Prostate gland (tissue), 2 donors: ENCODE results near the gene BRDT. TPM values are rescaled to one million over a fixed set of nuclear protein-coding genes. Genes with fewer than 3 reads are reported as not detected.

ENCODE experiments used
- DNase-seq: peaks from one replicate; pipeline ENCODE4 v3.0.0-alpha.2; 2019; ENCODE audit warnings: low spot score
- H3K27ac ChIP-seq, 2 donors: fragments of 200-600 bp; sonication (generic); 2 replicates each; pipeline ENCODE4 v1.5.1; 2017 to 2019
- H3K27me3 ChIP-seq: fragments of 200-600 bp; sonication (generic); replicated peaks from 2 replicates; pipeline ENCODE4 v1.5.1; 2019; ENCODE audit not compliant: insufficient read depth
- H3K36me3 ChIP-seq, 2 donors: fragments of 200-600 bp; sonication (generic); 1 replicate in 1 of 2; 2 replicates in 1 of 2; pipeline versions ENCODE4 v1.5.1 to v1.8.1; 2017 to 2019
- H3K4me1 ChIP-seq: fragments of 200-600 bp; sonication (generic); replicated peaks from 2 replicates; pipeline ENCODE4 v1.5.1; 2019
- H3K4me3 ChIP-seq, 2 donors: fragments of 200-600 bp; sonication (generic); 2 replicates each; pipeline ENCODE4 v1.5.1; 2017 to 2019
- H3K9me3 ChIP-seq: fragments of 200-600 bp; sonication (generic); 2 replicates; pipeline ENCODE4 v1.5.1; 2017
- POLR2A ChIP-seq: fragments of 450-650 bp; IDR thresholded peaks from one replicate; pipeline ENCODE4 v1.6.1; 2016; ENCODE audit warnings: antibody characterized with exemption, mild to moderate bottlenecking
- POLR2AphosphoS5 ChIP-seq: sonication (generic); formaldehyde crosslinking; IDR thresholded peaks from one replicate; pipeline ENCODE4 v1.6.1; 2017; ENCODE audit warnings: antibody characterized with exemption
- WGBS: methylation state at CpG from one replicate; pipeline ENCODE4 v1.1.5; 2018; 5-methylcytosine and 5-hydroxymethylcytosine counted together
- intact Hi-C: fragments of 100-400 bp; cut with DNase I; formaldehyde crosslinking; loops from one replicate; pipeline ENCODE4 v1.14.2; 2022
- total RNA-seq, 2 donors: library from RNA; depleted of rRNA; stranded (reverse); fragments of >200 nt; gene quantifications; one replicate each; pipeline ENCODE4 v1.1.0, GENCODE V29; 2016
- TF ChIP-seq, protein P1 (sequence below), 4 experiments: fragments of 200-600 bp in 2 of 4; fragments of 450-650 bp in 2 of 4; sonication (generic) in 2 of 4; IDR thresholded peaks; 1 replicate in 3 of 4; 2 replicates in 1 of 4; pipeline ENCODE4 v1.5.1; 2016 to 2019; ENCODE audit warnings: antibody characterized with exemption in 4 of 4, mild to moderate bottlenecking in 2 of 4, moderate library complexity in 2 of 4

BRDT gene
- total RNA-seq, 2 donors from 2014 or later, result 16.2 TPM; not detected in 1

DNA sequence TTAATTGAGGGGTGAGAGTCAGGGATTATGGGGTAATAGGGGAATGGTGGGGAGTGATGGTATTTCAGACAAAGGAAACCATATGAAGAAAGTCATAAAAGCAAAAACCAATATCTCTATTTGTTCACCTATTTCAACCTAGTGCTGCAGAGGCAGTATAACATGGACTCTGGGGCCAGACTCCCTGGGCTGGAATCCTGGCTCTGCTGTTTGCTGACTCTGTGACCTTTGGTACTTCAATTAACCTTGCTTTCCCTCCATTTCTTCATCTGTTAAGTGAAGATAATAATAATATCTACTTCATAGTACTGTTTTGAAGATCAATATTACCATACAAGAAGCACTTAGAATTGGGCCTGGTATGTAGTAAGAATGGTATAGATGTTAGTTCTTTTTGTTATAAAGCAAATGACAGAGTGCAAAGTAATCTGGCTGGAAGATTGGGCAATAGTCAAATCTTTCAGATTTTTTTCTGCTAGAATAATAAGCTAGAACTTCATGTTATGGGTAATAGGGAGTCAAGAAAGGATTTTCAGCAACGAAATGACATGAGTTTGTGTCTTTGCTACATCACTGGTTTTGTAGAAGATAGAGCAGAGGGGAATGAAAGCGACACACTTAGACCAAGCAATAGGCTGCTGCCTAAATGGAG, 89.6 kb downstream of the BRDT start:
- Histone ChIP-seq H3K27me3 (no peaks in the 10 kb centered on the region), H3K9me3 (no peaks in the 10 kb centered on the region), H3K36me3 (no peaks in the 10 kb centered on the region), H3K27ac (no peak overlapping the region), H3K4me1 (no peaks in the 10 kb centered on the region), H3K4me3 (no peak overlapping the region)
- no peak for DNase-seq
- TF ChIP-seq POLR2A (no peak), POLR2AphosphoS5 (no peak)
- TF ChIP-seq, protein P1, sequence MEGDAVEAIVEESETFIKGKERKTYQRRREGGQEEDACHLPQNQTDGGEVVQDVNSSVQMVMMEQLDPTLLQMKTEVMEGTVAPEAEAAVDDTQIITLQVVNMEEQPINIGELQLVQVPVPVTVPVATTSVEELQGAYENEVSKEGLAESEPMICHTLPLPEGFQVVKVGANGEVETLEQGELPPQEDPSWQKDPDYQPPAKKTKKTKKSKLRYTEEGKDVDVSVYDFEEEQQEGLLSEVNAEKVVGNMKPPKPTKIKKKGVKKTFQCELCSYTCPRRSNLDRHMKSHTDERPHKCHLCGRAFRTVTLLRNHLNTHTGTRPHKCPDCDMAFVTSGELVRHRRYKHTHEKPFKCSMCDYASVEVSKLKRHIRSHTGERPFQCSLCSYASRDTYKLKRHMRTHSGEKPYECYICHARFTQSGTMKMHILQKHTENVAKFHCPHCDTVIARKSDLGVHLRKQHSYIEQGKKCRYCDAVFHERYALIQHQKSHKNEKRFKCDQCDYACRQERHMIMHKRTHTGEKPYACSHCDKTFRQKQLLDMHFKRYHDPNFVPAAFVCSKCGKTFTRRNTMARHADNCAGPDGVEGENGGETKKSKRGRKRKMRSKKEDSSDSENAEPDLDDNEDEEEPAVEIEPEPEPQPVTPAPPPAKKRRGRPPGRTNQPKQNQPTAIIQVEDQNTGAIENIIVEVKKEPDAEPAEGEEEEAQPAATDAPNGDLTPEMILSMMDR (IDR thresholded peaks at IDR 0.05), result no peak
- 92% methylated on average over 2 of the region's 2 CpGs for WGBS
- intact Hi-C loops, result no loop called here

DNA sequence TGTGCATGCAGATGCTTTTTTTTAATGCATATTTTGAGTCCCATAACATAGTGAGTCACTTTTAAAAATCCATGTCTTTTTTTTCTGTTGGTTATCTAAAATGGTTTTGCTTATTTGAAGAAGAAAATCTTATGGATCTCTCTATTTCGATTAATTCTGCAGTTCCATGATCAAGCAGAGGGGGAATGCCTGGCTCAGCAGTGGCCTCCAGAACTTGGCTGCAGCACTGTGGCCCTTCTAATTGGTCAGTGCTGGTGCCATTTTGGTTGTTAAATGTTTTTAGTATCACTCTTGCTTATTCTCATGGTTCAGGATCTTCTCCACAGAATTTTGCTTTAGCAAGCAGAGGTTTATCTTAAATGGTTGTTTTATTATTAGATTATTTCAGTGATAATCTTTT, 91.8 kb downstream of the BRDT start:
- Histone ChIP-seq H3K4me1 (no peaks in the 10 kb centered on the region), H3K36me3 (no peaks in the 10 kb centered on the region), H3K9me3 (no peaks in the 10 kb centered on the region), H3K4me3 (no peak overlapping the region), H3K27ac (no peak overlapping the region), H3K27me3 (no peaks in the 10 kb centered on the region)
- no peak for DNase-seq
- intact Hi-C loops, result no loop called here
- TF ChIP-seq POLR2AphosphoS5, result no peak
- TF ChIP-seq, protein P1 (IDR thresholded peaks at IDR 0.05), result no peak
- no peak for TF ChIP-seq POLR2A
- WGBS, result 79% methylated on average over 1 of the region's 1 CpG

- intact Hi-C loops, result no loop called here
- Histone ChIP-seq H3K27me3 (no peaks in the 10 kb centered on the region), H3K36me3 (no peaks in the 10 kb centered on the region), H3K9me3 (no peaks in the 10 kb centered on the region), H3K27ac (no peak overlapping the region), H3K4me1 (no peaks in the 10 kb centered on the region), H3K4me3 (no peak overlapping the region)
- WGBS, result 56% methylated on average over 5 of the region's 5 CpGs
- TF ChIP-seq, protein P1 (IDR thresholded peaks at IDR 0.05), result no peak
- TF ChIP-seq POLR2AphosphoS5, result no peak
- no peak for DNase-seq
Observed at GRCh38 chr1:92043621-92044020, 94.4 kb downstream of the BRDT start.

- Histone ChIP-seq H3K36me3 (no peaks in the 10 kb centered on the region), H3K4me1 (no peaks in the 10 kb centered on the region), H3K4me3 (no peak overlapping the region), H3K9me3 (no peaks in the 10 kb centered on the region), H3K27me3 (no peaks in the 10 kb centered on the region), H3K27ac (no peak overlapping the region)
- 92% methylated on average over 2 of the region's 2 CpGs for WGBS
- no peak for TF ChIP-seq POLR2AphosphoS5
- TF ChIP-seq, protein P1 (IDR thresholded peaks at IDR 0.05), result no peak
- no peak for TF ChIP-seq POLR2A
- intact Hi-C loops, result no loop called here
- DNase-seq, result no peak
Observed at GRCh38 chr1:92045766-92046495, 96.7 kb downstream of the BRDT start.

DNA sequence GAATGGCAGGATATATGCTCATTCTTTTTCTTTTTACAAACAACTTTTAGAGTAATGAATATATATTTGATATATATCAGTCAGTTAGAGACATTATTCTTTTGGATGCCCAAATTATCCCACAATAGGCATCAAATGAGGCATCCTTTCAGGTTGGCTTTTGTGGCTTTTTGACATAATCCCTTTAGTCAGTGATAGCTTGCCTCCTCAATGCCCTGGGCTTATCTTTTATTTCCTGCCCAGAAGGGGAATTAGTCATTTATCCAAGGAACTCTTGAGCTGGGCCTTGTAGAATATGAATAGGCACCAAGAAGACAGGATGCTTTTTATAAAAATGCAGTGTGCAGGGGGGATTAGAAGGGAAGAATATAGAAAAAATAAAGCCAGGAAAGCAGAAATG, 102.7 kb downstream of the BRDT start:
- no peaks in the 10 kb centered on the region for H3K27me3 ChIP-seq
- H3K36me3 ChIP-seq, result no peaks in the 10 kb centered on the region
- no peaks in the 10 kb centered on the region for H3K9me3 ChIP-seq
- no peaks in the 10 kb centered on the region for H3K4me1 ChIP-seq
- H3K4me3 ChIP-seq, result no peak overlapping the region
- TF ChIP-seq POLR2AphosphoS5, result no peak
- no peak for TF ChIP-seq POLR2A
- TF ChIP-seq, protein P1 (IDR thresholded peaks at IDR 0.05), result no peak
- H3K27ac ChIP-seq, result no peak overlapping the region
- intact Hi-C loops, result no loop called here
- DNase-seq, result no peak
